ENCODE measurements around the gene KIF1A.

DNA sequence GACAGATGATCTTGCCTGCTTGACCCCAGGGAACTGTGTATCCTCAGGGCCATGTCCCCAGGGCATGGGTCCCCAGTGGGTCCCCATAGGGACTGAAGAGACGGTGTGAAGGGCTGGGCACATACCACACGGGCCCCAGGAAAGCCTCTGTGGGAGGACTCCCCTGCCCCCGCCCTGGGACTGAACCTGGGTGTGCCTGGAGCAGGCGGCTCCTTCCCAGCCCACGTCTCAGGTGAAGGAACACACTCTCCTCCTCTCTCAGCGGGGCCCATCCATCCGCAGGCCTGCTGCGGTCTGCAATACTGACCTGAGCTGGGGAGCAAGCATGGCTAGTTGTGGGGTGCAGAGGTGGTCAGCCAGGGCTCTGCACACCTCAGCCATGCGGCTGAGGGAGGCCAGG lies 45.2 kb downstream of the KIF1A start:
- TF ChIP-seq POLR2A (IDR thresholded peaks at IDR 0.05; ENCODE audit: insufficient read depth in 1 of 2, low read depth in 2 of 2, low read length in 2 of 2) (no peak), PRMT3 (CRISPR knock-in tag; IDR thresholded peaks at IDR 0.05; ENCODE audit: borderline replicate concordance, low read depth) (no peak), JUN (CRISPR knock-in tag; IDR thresholded peaks at IDR 0.05) (no peak), U2AF1 (optimal IDR thresholded peaks at IDR 0.05; ENCODE audit: low read depth, low read length) (no peak), HNF4A (CRISPR knock-in tag; IDR thresholded peaks at IDR 0.05) (no peak), SALL2 (CRISPR knock-in tag; IDR thresholded peaks at IDR 0.05) (no peak), ZNF274 (CRISPR knock-in tag; IDR thresholded peaks at IDR 0.05) (no peak)
